SIG-M5 (cell line): Measurements from ENCODE around the gene ZNF672.
"Not testable (repeated sequence)": the region's sequence is repeated elsewhere in the genome, so short reads cannot be mapped to it uniquely, and the experiment has no call there.

Source experiments
- DNase-seq: peaks from one replicate; lab custom pipeline; 2025; lab: John Stamatoyannopoulos, UW

Gene ZNF672

GRCh38 chr1:248837781-248838356 lies at the start of gene ZNF672:
Gene ZNF672, plus strand, starts transcription at chr1:248838224. Its CDS starts 9,051 bp downstream, at chr1:248847275.
- peak; percentile 84 for DNase-seq

- DNase-seq: no peak
These were observed 49.7 kb upstream of the ZNF672 start for GRCh38 chr1:248788327-248788726.

- DNase-seq: not testable (repeated sequence)
These were observed 48.7 kb upstream of the ZNF672 start for GRCh38 chr1:248789337-248789736.

- DNase-seq: no peak
These were observed 47.6 kb upstream of the ZNF672 start for GRCh38 chr1:248790456-248790855.

GRCh38 chr1:248791010-248791409 lies 47.0 kb upstream of the ZNF672 start:
- DNase-seq: no peak

GRCh38 chr1:248792342-248792741 lies 45.7 kb upstream of the ZNF672 start:
- no peak for DNase-seq

- no peak for DNase-seq
These were observed 44.4 kb upstream of the ZNF672 start for GRCh38 chr1:248793592-248793991.

GRCh38 chr1:248794663-248795062 lies 43.4 kb upstream of the ZNF672 start:
- DNase-seq: not testable (repeated sequence)

- no peak for DNase-seq
These were observed 39.2 kb upstream of the ZNF672 start for GRCh38 chr1:248798791-248799190.

- no peak for DNase-seq
These were observed 37.6 kb upstream of the ZNF672 start for GRCh38 chr1:248800459-248800858.

- no peak for DNase-seq
These were observed 35.6 kb upstream of the ZNF672 start for GRCh38 chr1:248802454-248802853.

GRCh38 chr1:248803501-248803900 lies 34.5 kb upstream of the ZNF672 start:
- not testable (repeated sequence) for DNase-seq

GRCh38 chr1:248804771-248805681 lies 33.0 kb upstream of the ZNF672 start:
- peak; percentile 94 for DNase-seq

- peak; percentile 52 for DNase-seq
These were observed 32.1 kb upstream of the ZNF672 start for GRCh38 chr1:248805876-248806275.

- DNase-seq: no peak
These were observed 30.8 kb upstream of the ZNF672 start for GRCh38 chr1:248807067-248807737.

- DNase-seq: no peak
These were observed 29.1 kb upstream of the ZNF672 start for GRCh38 chr1:248808876-248809275.

GRCh38 chr1:248810000-248810726 lies 27.9 kb upstream of the ZNF672 start:
- DNase-seq: no peak

GRCh38 chr1:248810727-248811513 lies 27.1 kb upstream of the ZNF672 start:
- no peak for DNase-seq

GRCh38 chr1:248811514-248812490 lies 26.2 kb upstream of the ZNF672 start:
- no peak for DNase-seq
